ENCODE measurements around the gene SLC23A1.
A peak's percentile ranks its signal among the peaks of the same experiment; 100 is the strongest.
"Not testable (repeated sequence)": the region's sequence is repeated elsewhere in the genome, so short reads cannot be mapped to it uniquely, and the experiment has no call there.

Gene SLC23A1

GRCh38 chr5:139389701-139390638 is 6.9 kb upstream of the SLC23A1 start, which contains the start of gene MZB1:
Gene MZB1 (minus strand): TSS chr5:139389913. CDS start chr5:139389856, 57 bp downstream.
- DNase-seq (ENCODE audit: low spot score), result no peak

- no peak for DNase-seq (ENCODE audit: low spot score)
These were observed 5.2 kb upstream of the SLC23A1 start for GRCh38 chr5:139388198-139388821.

GRCh38 chr5:139387611-139388197 is 4.6 kb upstream of the SLC23A1 start:
- peak; percentile 2 for DNase-seq (ENCODE audit: low spot score)

- DNase-seq (ENCODE audit: low spot score), result not testable (repeated sequence)
These were observed 3.9 kb upstream of the SLC23A1 start for GRCh38 chr5:139386956-139387355.

- no peak for DNase-seq (ENCODE audit: low spot score)
These were observed 2.9 kb upstream of the SLC23A1 start for GRCh38 chr5:139386050-139386438.

- no peak for DNase-seq (ENCODE audit: low spot score)
These were observed 2.3 kb upstream of the SLC23A1 start for GRCh38 chr5:139385061-139386049.

GRCh38 chr5:139384591-139385051 is 1.5 kb upstream of the SLC23A1 start:
- peak; percentile 2 for DNase-seq (ENCODE audit: low spot score)

- peak; percentile 4 for DNase-seq (ENCODE audit: low spot score)
These were observed 995 bp upstream of the SLC23A1 start for GRCh38 chr5:139383993-139384590.

- peak; percentile 15 for DNase-seq (ENCODE audit: low spot score)
These were observed 290 bp downstream of the SLC23A1 start for GRCh38 chr5:139382807-139383206.

- peak; percentile 23 for DNase-seq (ENCODE audit: low spot score)
These were observed 998 bp downstream of the SLC23A1 start for GRCh38 chr5:139381837-139382761.

GRCh38 chr5:139379626-139380449 is 3.3 kb downstream of the SLC23A1 start:
- DNase-seq (ENCODE audit: low spot score), result peak; percentile 4

GRCh38 chr5:139378941-139379361 is 4.1 kb downstream of the SLC23A1 start:
- peak; percentile 16 for DNase-seq (ENCODE audit: low spot score)

- DNase-seq (ENCODE audit: low spot score), result no peak
These were observed 4.8 kb downstream of the SLC23A1 start for GRCh38 chr5:139378101-139378825.

- no peak for DNase-seq (ENCODE audit: low spot score)
These were observed 5.9 kb downstream of the SLC23A1 start for GRCh38 chr5:139377226-139377625.

GRCh38 chr5:139376364-139376763 is 6.7 kb downstream of the SLC23A1 start:
- no peak for DNase-seq (ENCODE audit: low spot score)

- DNase-seq (ENCODE audit: low spot score), result no peak
These were observed 8.2 kb downstream of the SLC23A1 start for GRCh38 chr5:139374909-139375308.

GRCh38 chr5:139371482-139372435 is 11.3 kb downstream of the SLC23A1 start:
- no peak for DNase-seq (ENCODE audit: low spot score)
